Activated CD8-positive, alpha-beta memory T cell treated with anti-CD3 and anti-CD28 coated beads, Interleukin-2, amount 50 U/mL, for 48 hours (primary cell): ENCODE measurements around the gene RAB3B.

Experiments
- DNase-seq: peaks from one replicate; pipeline ENCODE4 v3.0.0-alpha.2; 2020

Gene RAB3B

GRCh38 chr1:51867479-51868232 lies 122.8 kb downstream of the RAB3B start:
- DNase-seq: no peak

- DNase-seq: no peak
Observed at GRCh38 chr1:51863384-51863783, 127.1 kb downstream of the RAB3B start.

GRCh38 chr1:51861669-51862068 lies 128.8 kb downstream of the RAB3B start:
- DNase-seq: no peak

GRCh38 chr1:51859735-51860134 lies 130.8 kb downstream of the RAB3B start:
- no peak for DNase-seq

- DNase-seq: no peak
Observed at GRCh38 chr1:51859333-51859732, 131.2 kb downstream of the RAB3B start.

- no peak for DNase-seq
Observed at GRCh38 chr1:51858892-51859291, 131.6 kb downstream of the RAB3B start.
